ENCODE results near the gene SPRN. TPM values are rescaled to one million over a fixed set of nuclear protein-coding genes. Genes with fewer than 3 reads are reported as not detected.

SPRN gene
- total RNA-seq, 4 donors from 2014 or later = not detected

- TF ChIP-seq POLR2A (IDR thresholded peaks at IDR 0.05) = no peak
- no peak for TF ChIP-seq CTCF (IDR thresholded peaks at IDR 0.05)
- 74% methylated on average over 3 of the region's 11 CpGs; no CpG with 5 or more reads in 1 of the 2 donors for WGBS, 2 donors
- no peaks in the 10 kb centered on the region for H3K36me3 ChIP-seq
- no peak within 1 kb of the TSS for H3K27ac ChIP-seq
- H3K4me1 ChIP-seq = no peaks in the 10 kb centered on the region
- H3K9me3 ChIP-seq = peaks cover 0 to 9% (median 6%) of the 10 kb centered on the region in 3 donors
- intact Hi-C loops (cut with DNase I) = no loop called here
- DNase-seq = no peak
- H3K4me3 ChIP-seq = no peak within 1 kb of the TSS
- no peaks in the 10 kb centered on the region for H3K27me3 ChIP-seq
Observed at GRCh38 chr10:133453516-133454203, 29.2 kb upstream of the SPRN start, which contains the start of gene SCART1. Gene SCART1, plus strand, starts transcription at chr10:133453945. Its CDS starts 53 bp downstream, at chr10:133453998.

GRCh38 chr10:133452453-133452852, 28.0 kb upstream of the SPRN start:
- WGBS, 2 donors = 74 to 84% methylated on average over 4 of the region's 4 CpGs
- intact Hi-C loops (cut with DNase I) = no loop called here
- DNase-seq = no peak
- Histone ChIP-seq H3K4me1 (no peaks in the 10 kb centered on the region), H3K9me3 (peaks cover 0 to 20% (median 14%) of the 10 kb centered on the region in 3 donors), H3K27ac (no peak overlapping the region), H3K27me3 (no peaks in the 10 kb centered on the region), H3K4me3 (no peak overlapping the region), H3K36me3 (no peaks in the 10 kb centered on the region)
- TF ChIP-seq CTCF (IDR thresholded peaks at IDR 0.05) (no peak), POLR2A (IDR thresholded peaks at IDR 0.05) (no peak)

GRCh38 chr10:133451346-133451745, 26.9 kb upstream of the SPRN start:
- no peaks in the 10 kb centered on the region for H3K36me3 ChIP-seq
- DNase-seq = no peak
- WGBS, 2 donors = 55 to 64% methylated on average over 4 of the region's 4 CpGs
- H3K4me3 ChIP-seq = no peak overlapping the region
- H3K27ac ChIP-seq = no peak overlapping the region
- no peaks in the 10 kb centered on the region for H3K4me1 ChIP-seq
- H3K9me3 ChIP-seq = peaks cover 0 to 31% (median 14%) of the 10 kb centered on the region in 3 donors
- intact Hi-C loops (cut with DNase I) = no loop called here
- no peaks in the 10 kb centered on the region for H3K27me3 ChIP-seq
- TF ChIP-seq POLR2A (IDR thresholded peaks at IDR 0.05) (no peak), CTCF (IDR thresholded peaks at IDR 0.05) (no peak)

GRCh38 chr10:133448120-133448519, 23.7 kb upstream of the SPRN start:
- TF ChIP-seq CTCF (IDR thresholded peaks at IDR 0.05) = no peak
- no peak for TF ChIP-seq POLR2A (IDR thresholded peaks at IDR 0.05)

GRCh38 chr10:133446979-133447378, 22.6 kb upstream of the SPRN start:
- intact Hi-C loops (cut with DNase I) = no loop called here
- H3K4me1 ChIP-seq = no peaks in the 10 kb centered on the region
- no peak for TF ChIP-seq CTCF (IDR thresholded peaks at IDR 0.05)
- no peak for TF ChIP-seq POLR2A (IDR thresholded peaks at IDR 0.05)
- H3K4me3 ChIP-seq = no peak overlapping the region
- H3K27ac ChIP-seq = no peak overlapping the region
- H3K9me3 ChIP-seq = peaks cover 0 to 39% (median 14%) of the 10 kb centered on the region in 3 donors
- H3K36me3 ChIP-seq = no peaks in the 10 kb centered on the region
- 89 to 91% methylated on average over 11 of the region's 11 CpGs for WGBS, 2 donors
- no peak for DNase-seq
- no peaks in the 10 kb centered on the region for H3K27me3 ChIP-seq

More at GRCh38 chr10:133448120-133448519, 23.7 kb upstream of the SPRN start:
- no peaks in the 10 kb centered on the region for H3K27me3 ChIP-seq
- no peak for DNase-seq
- H3K4me1 ChIP-seq = no peaks in the 10 kb centered on the region
- intact Hi-C loops (cut with DNase I) = no loop called here
- H3K27ac ChIP-seq = no peak overlapping the region
- no peak overlapping the region for H3K4me3 ChIP-seq
- peaks cover 0 to 39% (median 14%) of the 10 kb centered on the region in 3 donors for H3K9me3 ChIP-seq
- no peaks in the 10 kb centered on the region for H3K36me3 ChIP-seq
